OCI-LY1 (cell line): ENCODE measurements around the gene NEK1.

Experiments used
- EZH2 ChIP-seq: fragments of 200-600 bp; sonication (generic), shearing (Covaris generic); IDR thresholded peaks from 2 replicates; pipeline ENCODE4 v1.8.0; 2017; ENCODE audit warnings: borderline replicate concordance, mixed run types, mild to moderate bottlenecking, antibody characterized with exemption, low read length, moderate library complexity, mixed read lengths
- TF ChIP-seq, protein P1 (sequence below): fragments of 200-600 bp; sonication (generic), shearing (Covaris generic); IDR thresholded peaks from 2 replicates; pipeline ENCODE4 v1.5.1; 2017; ENCODE audit warnings: mild to moderate bottlenecking, antibody characterized with exemption, low read length, moderate library complexity, mixed read lengths

GRCh38 chr4:169650227-169650936, 38.0 kb upstream of the NEK1 start:
- TF ChIP-seq, protein P1, sequence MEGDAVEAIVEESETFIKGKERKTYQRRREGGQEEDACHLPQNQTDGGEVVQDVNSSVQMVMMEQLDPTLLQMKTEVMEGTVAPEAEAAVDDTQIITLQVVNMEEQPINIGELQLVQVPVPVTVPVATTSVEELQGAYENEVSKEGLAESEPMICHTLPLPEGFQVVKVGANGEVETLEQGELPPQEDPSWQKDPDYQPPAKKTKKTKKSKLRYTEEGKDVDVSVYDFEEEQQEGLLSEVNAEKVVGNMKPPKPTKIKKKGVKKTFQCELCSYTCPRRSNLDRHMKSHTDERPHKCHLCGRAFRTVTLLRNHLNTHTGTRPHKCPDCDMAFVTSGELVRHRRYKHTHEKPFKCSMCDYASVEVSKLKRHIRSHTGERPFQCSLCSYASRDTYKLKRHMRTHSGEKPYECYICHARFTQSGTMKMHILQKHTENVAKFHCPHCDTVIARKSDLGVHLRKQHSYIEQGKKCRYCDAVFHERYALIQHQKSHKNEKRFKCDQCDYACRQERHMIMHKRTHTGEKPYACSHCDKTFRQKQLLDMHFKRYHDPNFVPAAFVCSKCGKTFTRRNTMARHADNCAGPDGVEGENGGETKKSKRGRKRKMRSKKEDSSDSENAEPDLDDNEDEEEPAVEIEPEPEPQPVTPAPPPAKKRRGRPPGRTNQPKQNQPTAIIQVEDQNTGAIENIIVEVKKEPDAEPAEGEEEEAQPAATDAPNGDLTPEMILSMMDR: no peak
- no peak for TF ChIP-seq EZH2
